Lower lobe of right lung (tissue), 2 donors: ENCODE data around the gene GNPDA1. TPM values are rescaled to one million over a fixed set of nuclear protein-coding genes. Genes with fewer than 3 reads are reported as not detected.

Experiments used
- ATAC-seq, 2 donors: fragments of 200-7000 bp; cut with Tn5 transposase; one replicate each; pipeline ENCODE4 v1.9.1; 2020 to 2022; ENCODE audit warnings: mild to moderate bottlenecking in 2 of 2, moderate library complexity in 2 of 2
- DNase-seq: peaks from one replicate; pipeline ENCODE4 v3.0.0-alpha.2; 2020
- H3K27ac ChIP-seq: fragments of 200-600 bp; one replicate; pipeline ENCODE4 v1.8.0; 2022
- H3K27me3 ChIP-seq: fragments of 200-600 bp; one replicate; pipeline ENCODE4 v1.8.0; 2022; ENCODE audit warnings: low read depth
- H3K36me3 ChIP-seq: fragments of 200-600 bp; one replicate; pipeline ENCODE4 v1.8.0; 2022; ENCODE audit warnings: mild to moderate bottlenecking
- H3K4me1 ChIP-seq: fragments of 200-600 bp; one replicate; pipeline ENCODE4 v1.8.0; 2022
- H3K4me3 ChIP-seq: fragments of 200-600 bp; one replicate; pipeline ENCODE4 v1.8.0; 2022; ENCODE audit warnings: mild to moderate bottlenecking
- H3K9me3 ChIP-seq: fragments of 200-600 bp; one replicate; pipeline ENCODE4 v1.8.0; 2022
- intact Hi-C: fragments of 100-400 bp; cut with DNase I; formaldehyde crosslinking; loops from one replicate; pipeline ENCODE4 v1.11.0; 2022
- total RNA-seq: library from RNA; stranded (reverse); fragmentation: NEBNext Ultra II Directional; extraction: Animal tissue kit (Norgen Biotek cat#: 25700); gene quantifications from one replicate; pipeline ENCODE4 v1.2.1, GENCODE V29; 2021
- TF ChIP-seq, protein P1 (sequence below): fragments of 200-600 bp; IDR thresholded peaks from one replicate; pipeline ENCODE4 v1.8.0; 2022; ENCODE audit warnings: antibody characterized with exemption, mild to moderate bottlenecking
- donor health status: DM: no; HTN: yes; CAD: no; lungs with severe emphysema.

The GNPDA1 gene
- total RNA-seq, 1 donor from 2014 or later: 38.3 TPM

DNA sequence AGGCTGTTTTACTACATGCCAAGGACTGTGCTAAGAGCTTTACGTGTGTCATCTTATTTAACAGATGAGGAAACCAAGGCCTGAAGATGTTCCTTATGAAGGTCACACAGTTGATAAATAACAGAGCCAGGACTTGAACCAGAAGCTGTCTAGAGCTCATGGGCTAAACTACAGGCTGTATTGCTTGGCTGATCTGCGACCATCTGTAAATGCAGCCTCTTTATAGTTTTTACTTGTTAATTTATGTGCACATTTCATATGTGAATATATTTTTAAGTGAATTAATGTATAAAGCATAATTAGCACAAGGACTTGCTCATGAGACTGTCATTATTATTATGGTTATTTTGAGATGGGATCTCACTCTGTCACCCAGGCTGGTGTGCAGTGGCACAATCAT lies 19.3 kb upstream of the GNPDA1 start:
- no peak for ATAC-seq
- DNase-seq: no peak
- Histone ChIP-seq H3K9me3 (no peaks in the 10 kb centered on the region), H3K36me3 (no peaks in the 10 kb centered on the region), H3K4me1 (no peaks in the 10 kb centered on the region), H3K4me3 (no peak overlapping the region), H3K27ac (no peak overlapping the region), H3K27me3 (no peaks in the 10 kb centered on the region)
- TF ChIP-seq, protein P1, sequence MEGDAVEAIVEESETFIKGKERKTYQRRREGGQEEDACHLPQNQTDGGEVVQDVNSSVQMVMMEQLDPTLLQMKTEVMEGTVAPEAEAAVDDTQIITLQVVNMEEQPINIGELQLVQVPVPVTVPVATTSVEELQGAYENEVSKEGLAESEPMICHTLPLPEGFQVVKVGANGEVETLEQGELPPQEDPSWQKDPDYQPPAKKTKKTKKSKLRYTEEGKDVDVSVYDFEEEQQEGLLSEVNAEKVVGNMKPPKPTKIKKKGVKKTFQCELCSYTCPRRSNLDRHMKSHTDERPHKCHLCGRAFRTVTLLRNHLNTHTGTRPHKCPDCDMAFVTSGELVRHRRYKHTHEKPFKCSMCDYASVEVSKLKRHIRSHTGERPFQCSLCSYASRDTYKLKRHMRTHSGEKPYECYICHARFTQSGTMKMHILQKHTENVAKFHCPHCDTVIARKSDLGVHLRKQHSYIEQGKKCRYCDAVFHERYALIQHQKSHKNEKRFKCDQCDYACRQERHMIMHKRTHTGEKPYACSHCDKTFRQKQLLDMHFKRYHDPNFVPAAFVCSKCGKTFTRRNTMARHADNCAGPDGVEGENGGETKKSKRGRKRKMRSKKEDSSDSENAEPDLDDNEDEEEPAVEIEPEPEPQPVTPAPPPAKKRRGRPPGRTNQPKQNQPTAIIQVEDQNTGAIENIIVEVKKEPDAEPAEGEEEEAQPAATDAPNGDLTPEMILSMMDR: no peak
- intact Hi-C loops: no loop called here

DNA sequence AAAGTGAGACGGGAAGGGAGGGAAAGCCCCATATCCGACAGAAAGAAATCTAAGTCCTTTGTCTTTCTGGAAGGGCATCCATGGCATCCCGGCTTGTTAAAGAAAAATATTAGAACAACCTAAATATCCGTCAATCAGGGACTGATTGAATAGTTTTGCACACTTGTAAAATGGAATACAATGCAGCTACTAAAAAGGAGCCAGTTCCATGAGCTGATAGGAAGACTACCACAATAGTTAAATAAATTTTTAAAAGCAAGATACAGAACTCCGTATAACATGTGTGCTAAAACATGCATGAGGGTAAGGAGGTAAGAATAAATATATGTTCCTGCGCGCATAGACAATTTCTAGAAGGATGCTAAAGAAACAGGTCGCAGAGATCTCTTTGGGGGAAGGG lies 12.8 kb upstream of the GNPDA1 start:
- H3K4me1 ChIP-seq: peaks cover 10% of the 10 kb centered on the region
- no peak overlapping the region for H3K27ac ChIP-seq
- DNase-seq (no peak), ATAC-seq (no peak)
- no peaks in the 10 kb centered on the region for H3K9me3 ChIP-seq
- TF ChIP-seq, protein P1: no peak
- H3K4me3 ChIP-seq: peak overlapping the region; percentile 52
- no peaks in the 10 kb centered on the region for H3K36me3 ChIP-seq
- intact Hi-C loops: no loop called here
- H3K27me3 ChIP-seq: no peaks in the 10 kb centered on the region

GRCh38 chr5:142024771-142025304 lies 12.0 kb upstream of the GNPDA1 start:
- ATAC-seq: peak; percentile 99 to 100
- H3K27ac ChIP-seq: peak overlapping the region; percentile 88
- intact Hi-C loops: no loop called here

GRCh38 chr5:142023836-142024235 lies 11.0 kb upstream of the GNPDA1 start:
- Histone ChIP-seq H3K36me3 (no peaks in the 10 kb centered on the region), H3K27ac (no peak overlapping the region), H3K4me3 (no peak overlapping the region), H3K9me3 (no peaks in the 10 kb centered on the region), H3K4me1 (peaks cover 10% of the 10 kb centered on the region), H3K27me3 (no peaks in the 10 kb centered on the region)
- no peak for DNase-seq
- no peak for ATAC-seq
- TF ChIP-seq, protein P1: no peak
- intact Hi-C loops: no loop called here

More at GRCh38 chr5:142024771-142025304, 12.0 kb upstream of the GNPDA1 start:
- no peaks in the 10 kb centered on the region for H3K27me3 ChIP-seq
- peak overlapping the region; percentile 52 for H3K4me3 ChIP-seq
- peaks cover 10% of the 10 kb centered on the region for H3K4me1 ChIP-seq
- TF ChIP-seq, protein P1: no peak
- no peaks in the 10 kb centered on the region for H3K9me3 ChIP-seq
- peak; percentile 92 for DNase-seq
- no peaks in the 10 kb centered on the region for H3K36me3 ChIP-seq

- no peak for DNase-seq
- intact Hi-C loops: no loop called here
- Histone ChIP-seq H3K36me3 (no peaks in the 10 kb centered on the region), H3K9me3 (no peaks in the 10 kb centered on the region), H3K27me3 (no peaks in the 10 kb centered on the region), H3K27ac (no peak overlapping the region), H3K4me1 (peaks cover 15% of the 10 kb centered on the region), H3K4me3 (no peak overlapping the region)
- no peak for ATAC-seq
- TF ChIP-seq, protein P1: no peak
Observed at GRCh38 chr5:142020122-142020659, 7.4 kb upstream of the GNPDA1 start.
